Stromal cell of bone marrow (primary cell): ENCODE data around the gene IGSF3.
A peak's percentile ranks its signal among the peaks of the same experiment; 100 is the strongest.
"Not testable (repeated sequence)": the region's sequence is repeated elsewhere in the genome, so short reads cannot be mapped to it uniquely, and the experiment has no call there.

ENCODE experiments used
- DNase-seq: peaks from one replicate; pipeline ENCODE4 v3.0.0-alpha.2; 2012; ENCODE audit warnings: low read depth

The IGSF3 gene

GRCh38 chr1:116579259-116579875 lies 88.2 kb downstream of the IGSF3 start:
- DNase-seq: no peak

- DNase-seq: no peak
Measured at GRCh38 chr1:116578581-116578980, 89.0 kb downstream of the IGSF3 start.

GRCh38 chr1:116577759-116578314 lies 89.7 kb downstream of the IGSF3 start:
- DNase-seq: no peak

- peak; percentile 70 for DNase-seq
Measured at GRCh38 chr1:116574581-116575291, 92.8 kb downstream of the IGSF3 start.

- DNase-seq: no peak
Measured at GRCh38 chr1:116573431-116574095, 94.0 kb downstream of the IGSF3 start.

GRCh38 chr1:116572771-116573430 lies 94.6 kb downstream of the IGSF3 start:
- no peak for DNase-seq

- no peak for DNase-seq
Measured at GRCh38 chr1:116572099-116572498, 95.4 kb downstream of the IGSF3 start.

- DNase-seq: no peak
Measured at GRCh38 chr1:116571215-116571919, 96.2 kb downstream of the IGSF3 start.

- peak; percentile 68 for DNase-seq
Measured at GRCh38 chr1:116570358-116571214, 96.9 kb downstream of the IGSF3 start, which contains the start of gene CD58. TSS of gene CD58 (minus strand) at chr1:116571026. CDS start at chr1:116570972, 54 bp downstream.

GRCh38 chr1:116569776-116570357 lies 97.7 kb downstream of the IGSF3 start:
- no peak for DNase-seq

- no peak for DNase-seq
Measured at GRCh38 chr1:116569381-116569670, 98.2 kb downstream of the IGSF3 start.

GRCh38 chr1:116568662-116569380 lies 98.7 kb downstream of the IGSF3 start:
- no peak for DNase-seq

GRCh38 chr1:116567790-116568661 lies 99.5 kb downstream of the IGSF3 start:
- DNase-seq: no peak

GRCh38 chr1:116565222-116565621 lies 102.3 kb downstream of the IGSF3 start:
- no peak for DNase-seq

- no peak for DNase-seq
Measured at GRCh38 chr1:116564426-116564825, 103.1 kb downstream of the IGSF3 start.

- DNase-seq: not testable (repeated sequence)
Measured at GRCh38 chr1:116562465-116562864, 105.1 kb downstream of the IGSF3 start.

GRCh38 chr1:116561563-116561962 lies 106.0 kb downstream of the IGSF3 start:
- no peak for DNase-seq

GRCh38 chr1:116560704-116561490 lies 106.6 kb downstream of the IGSF3 start:
- DNase-seq: no peak
